Measurements from ENCODE around the gene HOXB4.

HOXB4 gene

GRCh38 chr17:48526608-48527546, 51.3 kb downstream of the HOXB4 start:
- DNase-seq, result no peak
